Osteoblast (primary cell): ENCODE data around the gene TRIM44. TPM values are rescaled to one million over a fixed set of nuclear protein-coding genes. Genes with fewer than 3 reads are reported as not detected.
"Not testable (repeated sequence)": the region's sequence is repeated elsewhere in the genome, so short reads cannot be mapped to it uniquely, and the experiment has no call there.

Source experiments
- DNase-seq: peaks from one replicate; pipeline ENCODE4 v3.0.0; 2011; ENCODE audit warnings: low spot score, mixed read lengths; ENCODE audit not compliant: insufficient read length; ENCODE audit errors: missing footprints
- H2AFZ ChIP-seq: 2 replicates; pipeline ENCODE4 v1.6.0; 2011; ENCODE audit warnings: mild to moderate bottlenecking, low read length
- H3K27ac ChIP-seq: 2 replicates; pipeline ENCODE4 v1.5.1; 2011; ENCODE audit warnings: mild to moderate bottlenecking, low read depth, low read length, moderate library complexity
- H3K27me3 ChIP-seq: 2 replicates; pipeline ENCODE4 v1.6.0; 2012; ENCODE audit warnings: mild to moderate bottlenecking, control low read depth, inconsistent platforms, low read length, moderate library complexity; ENCODE audit not compliant: insufficient read depth
- H3K36me3 ChIP-seq: 2 replicates; pipeline ENCODE4 v1.5.1; 2011; ENCODE audit warnings: mild to moderate bottlenecking, low read length, control low read depth, moderate library complexity; ENCODE audit not compliant: insufficient read depth
- H3K4me1 ChIP-seq: 2 replicates; pipeline ENCODE4 v1.5.1; 2011; ENCODE audit warnings: mild to moderate bottlenecking, low read length, control low read depth, moderate library complexity; ENCODE audit not compliant: insufficient read depth
- H3K4me2 ChIP-seq: 2 replicates; pipeline ENCODE4 v1.6.0; 2011; ENCODE audit warnings: mild to moderate bottlenecking, low read length; ENCODE audit not compliant: insufficient read depth
- H3K4me3 ChIP-seq: fragments of 200-600 bp; sonication (generic); 3 replicates; pipeline ENCODE4 v1.5.1; 2012; ENCODE audit warnings: mild to moderate bottlenecking, low read length, inconsistent platforms; ENCODE audit not compliant: insufficient read depth
- H3K79me2 ChIP-seq: 2 replicates; pipeline ENCODE4 v1.6.0; 2012; ENCODE audit warnings: mild to moderate bottlenecking, low read length, control low read depth, inconsistent platforms; ENCODE audit not compliant: insufficient read depth
- H3K9me3 ChIP-seq: 2 replicates; pipeline ENCODE4 v1.5.1; 2011; ENCODE audit warnings: low read depth, low read length, control low read depth
- H4K20me1 ChIP-seq: 2 replicates; pipeline ENCODE4 v1.6.0; 2012; ENCODE audit warnings: mild to moderate bottlenecking, low read length, control low read depth; ENCODE audit not compliant: insufficient read depth
- total RNA-seq: library from RNA; depleted of rRNA; stranded (reverse); fragments of >200 nt; gene quantifications from 2 replicates; pipeline ENCODE4 v1.2.3, GENCODE V29; 2012
- TF ChIP-seq, protein P1 (sequence below): IDR thresholded peaks from 2 replicates; pipeline ENCODE4 v1.5.1; 2011; ENCODE audit warnings: mild to moderate bottlenecking, low read depth, low read length, moderate library complexity; ENCODE audit errors: extremely low read depth

TRIM44 gene
- total RNA-seq, 1 donor, result 40.5 TPM

- H4K20me1 ChIP-seq, result peaks cover 8% of the 10 kb centered on the region
- no peak overlapping the region for H2AFZ ChIP-seq
- no peaks in the 10 kb centered on the region for H3K79me2 ChIP-seq
- no peaks in the 10 kb centered on the region for H3K36me3 ChIP-seq
- H3K27me3 ChIP-seq, result no peaks in the 10 kb centered on the region
- no peak overlapping the region for H3K4me3 ChIP-seq
- peaks cover 6% of the 10 kb centered on the region for H3K4me1 ChIP-seq
- DNase-seq, result no peak
- no peak overlapping the region for H3K4me2 ChIP-seq
- no peaks in the 10 kb centered on the region for H3K9me3 ChIP-seq
- H3K27ac ChIP-seq, result no peak overlapping the region
- TF ChIP-seq, protein P1, sequence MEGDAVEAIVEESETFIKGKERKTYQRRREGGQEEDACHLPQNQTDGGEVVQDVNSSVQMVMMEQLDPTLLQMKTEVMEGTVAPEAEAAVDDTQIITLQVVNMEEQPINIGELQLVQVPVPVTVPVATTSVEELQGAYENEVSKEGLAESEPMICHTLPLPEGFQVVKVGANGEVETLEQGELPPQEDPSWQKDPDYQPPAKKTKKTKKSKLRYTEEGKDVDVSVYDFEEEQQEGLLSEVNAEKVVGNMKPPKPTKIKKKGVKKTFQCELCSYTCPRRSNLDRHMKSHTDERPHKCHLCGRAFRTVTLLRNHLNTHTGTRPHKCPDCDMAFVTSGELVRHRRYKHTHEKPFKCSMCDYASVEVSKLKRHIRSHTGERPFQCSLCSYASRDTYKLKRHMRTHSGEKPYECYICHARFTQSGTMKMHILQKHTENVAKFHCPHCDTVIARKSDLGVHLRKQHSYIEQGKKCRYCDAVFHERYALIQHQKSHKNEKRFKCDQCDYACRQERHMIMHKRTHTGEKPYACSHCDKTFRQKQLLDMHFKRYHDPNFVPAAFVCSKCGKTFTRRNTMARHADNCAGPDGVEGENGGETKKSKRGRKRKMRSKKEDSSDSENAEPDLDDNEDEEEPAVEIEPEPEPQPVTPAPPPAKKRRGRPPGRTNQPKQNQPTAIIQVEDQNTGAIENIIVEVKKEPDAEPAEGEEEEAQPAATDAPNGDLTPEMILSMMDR, result no peak
Observed at GRCh38 chr11:35750981-35751663, 88.5 kb downstream of the TRIM44 start.

DNA sequence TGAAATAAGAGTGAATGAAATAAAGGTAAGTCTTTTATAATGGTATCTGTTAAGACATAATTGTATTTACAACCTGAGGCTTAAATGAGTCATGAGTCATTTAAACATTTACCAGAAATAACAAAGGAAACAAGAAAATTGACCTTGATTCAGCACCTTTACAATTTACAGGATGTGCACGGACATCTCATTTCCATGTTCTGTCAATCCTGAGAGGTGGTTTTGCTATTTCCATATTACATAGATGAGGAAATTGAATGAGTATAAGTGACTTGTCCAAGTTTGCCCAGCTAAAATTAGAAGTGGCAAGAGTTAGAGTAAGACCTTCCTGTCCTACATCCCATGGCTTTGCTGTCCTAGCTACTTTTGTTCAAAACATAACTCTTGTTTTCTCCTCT is 89.1 kb downstream of the TRIM44 start:
- H2AFZ ChIP-seq, result no peak overlapping the region
- H3K36me3 ChIP-seq, result no peaks in the 10 kb centered on the region
- no peak overlapping the region for H3K4me2 ChIP-seq
- TF ChIP-seq, protein P1, result no peak
- H3K9me3 ChIP-seq, result no peaks in the 10 kb centered on the region
- H3K79me2 ChIP-seq, result no peaks in the 10 kb centered on the region
- peaks cover 6% of the 10 kb centered on the region for H3K4me1 ChIP-seq
- H3K27ac ChIP-seq, result no peak overlapping the region
- no peaks in the 10 kb centered on the region for H3K27me3 ChIP-seq
- peaks cover 8% of the 10 kb centered on the region for H4K20me1 ChIP-seq
- no peak overlapping the region for H3K4me3 ChIP-seq
- DNase-seq, result peak; percentile 3

- H3K9me3 ChIP-seq, result no peaks in the 10 kb centered on the region
- no peaks in the 10 kb centered on the region for H3K27me3 ChIP-seq
- no peak overlapping the region for H3K27ac ChIP-seq
- H3K4me2 ChIP-seq, result no peak overlapping the region
- TF ChIP-seq, protein P1, result no peak
- peaks cover 6% of the 10 kb centered on the region for H3K4me1 ChIP-seq
- peaks cover 8% of the 10 kb centered on the region for H4K20me1 ChIP-seq
- no peak overlapping the region for H2AFZ ChIP-seq
- H3K79me2 ChIP-seq, result no peaks in the 10 kb centered on the region
- no peak overlapping the region for H3K4me3 ChIP-seq
- H3K36me3 ChIP-seq, result no peaks in the 10 kb centered on the region
- DNase-seq, result no peak
Observed at GRCh38 chr11:35752115-35752514, 89.5 kb downstream of the TRIM44 start.

- H2AFZ ChIP-seq, H3K9me3 ChIP-seq, H3K4me2 ChIP-seq, H3K79me2 ChIP-seq, H3K27ac ChIP-seq, H3K27me3 ChIP-seq, H3K4me3 ChIP-seq, H3K36me3 ChIP-seq, DNase-seq, H3K4me1 ChIP-seq, H4K20me1 ChIP-seq: not testable (repeated sequence)
Observed at GRCh38 chr11:35753573-35753972, 91.0 kb downstream of the TRIM44 start.

DNA sequence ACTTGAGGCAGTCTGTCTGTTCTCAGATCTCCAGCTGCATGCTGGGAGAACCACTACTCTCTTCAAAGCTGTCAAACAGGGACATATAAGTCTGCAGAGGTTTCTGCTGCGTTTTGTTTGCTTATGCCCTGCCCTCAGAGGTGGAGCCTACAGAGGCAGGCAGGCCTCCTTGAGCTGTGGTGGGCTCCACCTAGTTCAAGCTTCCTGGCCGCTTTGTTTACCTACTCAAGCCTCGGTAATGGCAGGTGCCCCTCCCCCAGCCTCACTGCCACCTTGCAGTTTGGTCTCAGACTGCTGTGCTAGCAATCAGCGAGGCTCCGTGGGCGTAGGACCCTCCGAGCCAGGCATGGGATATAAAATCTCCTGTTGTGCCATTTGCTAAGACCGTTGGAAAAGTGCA is 97.4 kb downstream of the TRIM44 start:
- H2AFZ ChIP-seq, H3K36me3 ChIP-seq, H3K4me1 ChIP-seq, DNase-seq, H3K9me3 ChIP-seq, H3K27me3 ChIP-seq, H3K4me2 ChIP-seq, H3K4me3 ChIP-seq, H3K27ac ChIP-seq: not testable (repeated sequence)
- H3K79me2 ChIP-seq, result peaks cover 17% of the 10 kb centered on the region
- peaks cover 31% of the 10 kb centered on the region for H4K20me1 ChIP-seq
